ENCODE data around the gene SCARB1. TPM values are rescaled to one million over a fixed set of nuclear protein-coding genes. Genes with fewer than 3 reads are reported as not detected.

Gene SCARB1
- total and polyA plus RNA-seq, 9 of the 15 experiments (the other 6 are each of a cell fraction or from before 2014, with no cell fraction given): 0.56 to 157 (median 52.8) TPM

DNA sequence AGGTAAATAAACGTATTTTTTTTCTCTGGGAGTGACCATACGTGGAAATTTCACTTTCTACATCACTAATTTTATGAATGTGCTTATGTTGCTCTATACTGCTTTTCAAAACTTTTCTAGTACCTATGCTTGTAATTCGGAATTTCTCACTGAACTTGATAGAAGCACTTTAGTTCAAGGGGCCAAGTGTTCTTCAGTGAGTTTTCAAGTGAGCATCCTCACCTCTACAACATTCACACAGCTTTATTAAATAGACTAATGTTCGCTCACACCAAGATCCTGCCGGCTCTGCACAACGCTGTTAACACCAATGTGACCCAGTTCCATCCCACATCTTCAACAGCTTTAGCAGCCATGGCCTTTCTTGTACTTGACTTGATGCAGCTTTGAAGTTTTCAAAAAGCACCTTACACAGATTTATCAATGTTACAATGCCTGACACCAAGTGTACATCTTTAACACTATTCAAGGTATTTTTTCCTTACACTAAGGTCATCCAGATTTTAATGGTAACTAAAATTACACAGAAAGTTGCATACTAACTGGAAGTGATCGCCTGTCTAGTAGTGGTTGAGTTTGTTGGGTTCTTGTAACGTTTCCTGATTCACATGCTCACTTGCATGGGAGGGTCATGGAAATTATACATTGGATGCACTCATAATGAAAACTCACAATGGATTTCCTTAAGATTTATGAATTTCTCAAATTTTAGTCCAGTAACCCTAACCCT, 46.3 kb upstream of the SCARB1 start (continued):
- TF ChIP-seq, protein P1, sequence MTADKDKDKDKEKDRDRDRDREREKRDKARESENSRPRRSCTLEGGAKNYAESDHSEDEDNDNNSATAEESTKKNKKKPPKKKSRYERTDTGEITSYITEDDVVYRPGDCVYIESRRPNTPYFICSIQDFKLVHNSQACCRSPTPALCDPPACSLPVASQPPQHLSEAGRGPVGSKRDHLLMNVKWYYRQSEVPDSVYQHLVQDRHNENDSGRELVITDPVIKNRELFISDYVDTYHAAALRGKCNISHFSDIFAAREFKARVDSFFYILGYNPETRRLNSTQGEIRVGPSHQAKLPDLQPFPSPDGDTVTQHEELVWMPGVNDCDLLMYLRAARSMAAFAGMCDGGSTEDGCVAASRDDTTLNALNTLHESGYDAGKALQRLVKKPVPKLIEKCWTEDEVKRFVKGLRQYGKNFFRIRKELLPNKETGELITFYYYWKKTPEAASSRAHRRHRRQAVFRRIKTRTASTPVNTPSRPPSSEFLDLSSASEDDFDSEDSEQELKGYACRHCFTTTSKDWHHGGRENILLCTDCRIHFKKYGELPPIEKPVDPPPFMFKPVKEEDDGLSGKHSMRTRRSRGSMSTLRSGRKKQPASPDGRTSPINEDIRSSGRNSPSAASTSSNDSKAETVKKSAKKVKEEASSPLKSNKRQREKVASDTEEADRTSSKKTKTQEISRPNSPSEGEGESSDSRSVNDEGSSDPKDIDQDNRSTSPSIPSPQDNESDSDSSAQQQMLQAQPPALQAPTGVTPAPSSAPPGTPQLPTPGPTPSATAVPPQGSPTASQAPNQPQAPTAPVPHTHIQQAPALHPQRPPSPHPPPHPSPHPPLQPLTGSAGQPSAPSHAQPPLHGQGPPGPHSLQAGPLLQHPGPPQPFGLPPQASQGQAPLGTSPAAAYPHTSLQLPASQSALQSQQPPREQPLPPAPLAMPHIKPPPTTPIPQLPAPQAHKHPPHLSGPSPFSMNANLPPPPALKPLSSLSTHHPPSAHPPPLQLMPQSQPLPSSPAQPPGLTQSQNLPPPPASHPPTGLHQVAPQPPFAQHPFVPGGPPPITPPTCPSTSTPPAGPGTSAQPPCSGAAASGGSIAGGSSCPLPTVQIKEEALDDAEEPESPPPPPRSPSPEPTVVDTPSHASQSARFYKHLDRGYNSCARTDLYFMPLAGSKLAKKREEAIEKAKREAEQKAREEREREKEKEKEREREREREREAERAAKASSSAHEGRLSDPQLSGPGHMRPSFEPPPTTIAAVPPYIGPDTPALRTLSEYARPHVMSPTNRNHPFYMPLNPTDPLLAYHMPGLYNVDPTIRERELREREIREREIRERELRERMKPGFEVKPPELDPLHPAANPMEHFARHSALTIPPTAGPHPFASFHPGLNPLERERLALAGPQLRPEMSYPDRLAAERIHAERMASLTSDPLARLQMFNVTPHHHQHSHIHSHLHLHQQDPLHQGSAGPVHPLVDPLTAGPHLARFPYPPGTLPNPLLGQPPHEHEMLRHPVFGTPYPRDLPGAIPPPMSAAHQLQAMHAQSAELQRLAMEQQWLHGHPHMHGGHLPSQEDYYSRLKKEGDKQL (CRISPR knock-in tag; IDR thresholded peaks at IDR 0.05; ENCODE audit: borderline replicate concordance): no peak
- TF ChIP-seq, protein P2, sequence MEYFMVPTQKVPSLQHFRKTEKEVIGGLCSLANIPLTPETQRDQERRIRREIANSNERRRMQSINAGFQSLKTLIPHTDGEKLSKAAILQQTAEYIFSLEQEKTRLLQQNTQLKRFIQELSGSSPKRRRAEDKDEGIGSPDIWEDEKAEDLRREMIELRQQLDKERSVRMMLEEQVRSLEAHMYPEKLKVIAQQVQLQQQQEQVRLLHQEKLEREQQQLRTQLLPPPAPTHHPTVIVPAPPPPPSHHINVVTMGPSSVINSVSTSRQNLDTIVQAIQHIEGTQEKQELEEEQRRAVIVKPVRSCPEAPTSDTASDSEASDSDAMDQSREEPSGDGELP (CRISPR knock-in tag; IDR thresholded peaks at IDR 0.05; ENCODE audit: borderline replicate concordance): no peak
- TF ChIP-seq ZNF134 (CRISPR knock-in tag; conservative IDR thresholded peaks at IDR 0.05): no peak
- TF ChIP-seq E2F3 (CRISPR knock-in tag; IDR thresholded peaks at IDR 0.05): no peak
- TF ChIP-seq FOXJ3 (CRISPR knock-in tag; IDR thresholded peaks at IDR 0.05): no peak
- TF ChIP-seq LCOR (CRISPR knock-in tag; IDR thresholded peaks at IDR 0.05): no peak
- no peak for TF ChIP-seq KLF6 (CRISPR knock-in tag; IDR thresholded peaks at IDR 0.05; ENCODE audit: borderline replicate concordance)
- TF ChIP-seq KLF16 (IDR thresholded peaks at IDR 0.05): no peak
- no peak for TF ChIP-seq KDM5B (IDR thresholded peaks at IDR 0.05; ENCODE audit: insufficient replicate concordance, low read depth, low read length)
- TF ChIP-seq IRF9 (tag; IDR thresholded peaks at IDR 0.05): no peak
- TF ChIP-seq BRF2 (IDR thresholded peaks at IDR 0.05; ENCODE audit: borderline replicate concordance, insufficient read depth, insufficient read length): no peak
- no peak for TF ChIP-seq CREB3L1 (IDR thresholded peaks at IDR 0.05; ENCODE audit: borderline replicate concordance, low read depth)
- TF ChIP-seq ZC3H8 (IDR thresholded peaks at IDR 0.05): no peak
- no peak for TF ChIP-seq ZNF133 (CRISPR knock-in tag; IDR thresholded peaks at IDR 0.05)
- no peak for TF ChIP-seq HMG20A (CRISPR knock-in tag; conservative IDR thresholded peaks at IDR 0.05)
- TF ChIP-seq ZBTB1 (CRISPR knock-in tag; IDR thresholded peaks at IDR 0.05; ENCODE audit: borderline replicate concordance, low read depth): no peak
- no peak for TF ChIP-seq DMBX1 (CRISPR knock-in tag; IDR thresholded peaks at IDR 0.05; ENCODE audit: borderline replicate concordance)
